ENCODE results near the gene CPXM2.

The CPXM2 gene

GRCh38 chr10:123842692-123843385 is 48.8 kb downstream of the CPXM2 start:
- no peak for TF ChIP-seq CTCF (IDR thresholded peaks at IDR 0.05)

GRCh38 chr10:123841560-123841959 is 50.0 kb downstream of the CPXM2 start:
- no peak for TF ChIP-seq CTCF (IDR thresholded peaks at IDR 0.05)

- no peak for TF ChIP-seq CTCF (IDR thresholded peaks at IDR 0.05)
Measured at GRCh38 chr10:123841115-123841514, 50.5 kb downstream of the CPXM2 start.

- no peak for TF ChIP-seq CTCF (IDR thresholded peaks at IDR 0.05)
Measured at GRCh38 chr10:123840714-123841113, 50.9 kb downstream of the CPXM2 start.

GRCh38 chr10:123838596-123839310 is 52.9 kb downstream of the CPXM2 start:
- no peak for TF ChIP-seq CTCF (IDR thresholded peaks at IDR 0.05)

GRCh38 chr10:123837756-123838155 is 53.9 kb downstream of the CPXM2 start:
- TF ChIP-seq CTCF (IDR thresholded peaks at IDR 0.05), result no peak

- TF ChIP-seq CTCF (IDR thresholded peaks at IDR 0.05), result no peak
Measured at GRCh38 chr10:123836418-123837145, 55.0 kb downstream of the CPXM2 start.
